GM12878 (cell line): ENCODE results near the gene GP9. TPM values are rescaled to one million over a fixed set of nuclear protein-coding genes. Genes with fewer than 3 reads are reported as not detected.

Experiments used
- EP300 ChIP-seq, 2 experiments: fragments of 150-350 bp in 1 of 2; IDR thresholded peaks; 2 replicates each; pipeline ENCODE4 v1.6.1; 2011 to 2012; ENCODE audit warnings: low read depth in 2 of 2, low read length in 2 of 2, borderline replicate concordance in 1 of 2, improper control_type of control experiment in 1 of 2, inconsistent platforms in 1 of 2; ENCODE audit not compliant: control insufficient read depth in 1 of 2
- IKZF1 ChIP-seq: fragments of 450-650 bp; conservative IDR thresholded peaks from 2 replicates; pipeline ENCODE4 v1.6.1; 2017; ENCODE audit warnings: antibody characterized with exemption, mild to moderate bottlenecking
- KAT2A ChIP-seq: conservative IDR thresholded peaks from 2 replicates; pipeline ENCODE4 v1.6.1; 2011; ENCODE audit warnings: low read depth, low read length; ENCODE audit not compliant: control insufficient read depth
- MAX ChIP-seq: IDR thresholded peaks from 2 replicates; pipeline ENCODE4 v1.6.1; 2012; ENCODE audit warnings: low read depth, low read length, improper control_type of control experiment
- MEF2A ChIP-seq: IDR thresholded peaks from 2 replicates; pipeline ENCODE4 v1.6.1; 2011; ENCODE audit warnings: low read depth, mild to moderate bottlenecking, low read length, moderate library complexity; ENCODE audit not compliant: insufficient read depth
- MTA2 ChIP-seq: fragments of 450-650 bp; IDR thresholded peaks from 2 replicates; pipeline ENCODE4 v1.6.1; 2016; ENCODE audit warnings: low read depth, mild to moderate bottlenecking, moderate library complexity
- MTA3 ChIP-seq: IDR thresholded peaks from 2 replicates; pipeline ENCODE4 v1.6.1; 2012; ENCODE audit warnings: low read length, inconsistent platforms, borderline replicate concordance
- MYC ChIP-seq: IDR thresholded peaks from 2 replicates; pipeline ENCODE4 v1.6.1; 2011; ENCODE audit warnings: mild to moderate bottlenecking, low read length, moderate library complexity, inconsistent platforms; ENCODE audit not compliant: insufficient read depth, insufficient replicate concordance, insufficient read length, severe bottlenecking
- PAX8 ChIP-seq: fragments of 450-650 bp; IDR thresholded peaks from 2 replicates; pipeline ENCODE4 v1.6.1; 2017; ENCODE audit warnings: mild to moderate bottlenecking, moderate library complexity
- RELA ChIP-seq: fragments of 450-650 bp; IDR thresholded peaks from 2 replicates; pipeline ENCODE4 v1.8.0; 2014; ENCODE audit warnings: borderline replicate concordance; ENCODE audit not compliant: partially characterized antibody
- SKIL ChIP-seq: fragments of 450-650 bp; IDR thresholded peaks from 2 replicates; pipeline ENCODE4 v1.6.1; 2017; ENCODE audit warnings: mild to moderate bottlenecking, low read depth, inconsistent platforms; ENCODE audit not compliant: poor library complexity, severe bottlenecking
- polyA plus RNA-seq, 11 experiments: library from polyadenylated mRNA; depleted of rRNA in 4 of 11; unstranded in 6 of 11; stranded (reverse) in 5 of 11; fragments of >200 nt; fragmentation: Nextera tagmentation in 4 of 11; fragmentation: Illumina TruSeq in 1 of 11; extraction: Ambion mirVana in 4 of 11; extraction: Trizol in 1 of 11; gene quantifications; 1 replicate in 1 of 11; 2 replicates in 10 of 11; pipeline versions ENCODE4 v1.2.1 to v1.2.3, GENCODE V29; 2011 to 2016; ENCODE audit warnings: inconsistent platforms in 2 of 11, missing spikeins in 2 of 11, low read depth in 1 of 11
- total RNA-seq, 4 experiments: library from RNA; depleted of rRNA in 3 of 4; stranded (reverse); fragments of >200 nt in 3 of 4; fragmentation: Illumina TruSeq in 1 of 4; extraction: Trizol in 1 of 4; gene quantifications; 2 replicates each; pipeline versions ENCODE4 v1.2.1 to v1.2.3, GENCODE V29; 2013 to 2021

GP9 gene
- total and polyA plus RNA-seq, 10 of the 15 experiments (the other 5 are each of a cell fraction or from before 2014, with no cell fraction given), result 0.15 TPM; not detected in 9

GRCh38 chr3:129046732-129047552 lies 13.6 kb upstream of the GP9 start (continued):
- TF ChIP-seq SKIL (no peak), MYC (no peak), RELA (no peak), MEF2A (no peak), MAX (no peak), KAT2A (no peak), IKZF1 (no peak), EP300 (IDR thresholded peaks at IDR 0.05; ENCODE audit: borderline replicate concordance in 1 of 2, control insufficient read depth in 1 of 2, low read depth in 2 of 2, low read length in 2 of 2) (no peak), MTA3 (no peak), MTA2 (no peak), PAX8 (no peak)
